Motor neuron (in vitro differentiated cells): ENCODE results near the gene SLC8A3. TPM values are rescaled to one million over a fixed set of nuclear protein-coding genes. Genes with fewer than 3 reads are reported as not detected.
A peak's percentile ranks its signal among the peaks of the same experiment; 100 is the strongest.

Source experiments
- ATAC-seq, 8 experiments: fragments of 200-7000 bp; cut with Tn5 transposase; replicated peaks in 6 of 8; 2 replicates each; pipeline ENCODE4 v1.8.0; 2021; ENCODE audit warnings: mild to moderate bottlenecking in 8 of 8, moderate library complexity in 8 of 8
- H3K27ac ChIP-seq, 2 donors: fragments of 250-450 bp; sonication (Bioruptor Pico); 2 replicates each; pipeline ENCODE4 v1.9.0; 2021; ENCODE audit warnings: antibody characterized with exemption in 2 of 2, mild to moderate bottlenecking in 2 of 2, moderate library complexity in 1 of 2
- H3K4me1 ChIP-seq, 2 donors: fragments of 250-450 bp; sonication (Bioruptor Pico); replicated peaks in 1 of 2; 2 replicates each; pipeline ENCODE4 v1.6.1; 2021; ENCODE audit warnings: antibody characterized with exemption in 2 of 2, mild to moderate bottlenecking in 2 of 2, moderate library complexity in 1 of 2
- H3K4me3 ChIP-seq, 5 donors: fragments of 250-450 bp; sonication (Bioruptor Pico); 2 replicates each; pipeline ENCODE4 v1.9.0; 2021; ENCODE audit warnings: antibody characterized with exemption in 5 of 5, mild to moderate bottlenecking in 5 of 5, moderate library complexity in 4 of 5
- WGBS, 10 experiments: fragments of 450-650 bp; shearing (Covaris generic); methylation state at CpG; one replicate each; pipeline ENCODE4 v1.0.0; 2022; 5-methylcytosine and 5-hydroxymethylcytosine counted together
- in situ Hi-C, 9 experiments: fragments of 400-800 bp; cut with MboI; loops; one replicate each; pipeline ENCODE4 v1.15.0; 2021; ENCODE audit warnings: low sequenced_read_pairs in 9 of 9, low pct_unique_long_range_greater_than_20kb in 2 of 9; ENCODE audit not compliant: unreplicated experiment in 9 of 9
- total RNA-seq, 8 experiments: library from RNA; unstranded; fragments of 300-600 nt; gene quantifications; 2 replicates each; pipeline versions ENCODE4 v1.2.3 to v1.2.4, GENCODE V29; 2022

Gene SLC8A3
- total RNA-seq, 8 experiments from 2014 or later: 0.15 to 3.1 (median 1.7) TPM

GRCh38 chr14:70073924-70074566 lies 114.7 kb downstream of the SLC8A3 start:
- peak in 6 of 8 experiments; percentile 47 to 97 (median 72) for ATAC-seq
- in situ Hi-C loops: no loop called here
- WGBS, 10 experiments: 10 to 58% (median 53%) methylated on average over 2 to 3 of the region's 3 CpGs; no CpG with 5 or more reads in 6 of the 10 experiments
- Histone ChIP-seq H3K4me1 (no peaks in the 10 kb centered on the region), H3K4me3 (no peak overlapping the region), H3K27ac (no peak overlapping the region)

DNA sequence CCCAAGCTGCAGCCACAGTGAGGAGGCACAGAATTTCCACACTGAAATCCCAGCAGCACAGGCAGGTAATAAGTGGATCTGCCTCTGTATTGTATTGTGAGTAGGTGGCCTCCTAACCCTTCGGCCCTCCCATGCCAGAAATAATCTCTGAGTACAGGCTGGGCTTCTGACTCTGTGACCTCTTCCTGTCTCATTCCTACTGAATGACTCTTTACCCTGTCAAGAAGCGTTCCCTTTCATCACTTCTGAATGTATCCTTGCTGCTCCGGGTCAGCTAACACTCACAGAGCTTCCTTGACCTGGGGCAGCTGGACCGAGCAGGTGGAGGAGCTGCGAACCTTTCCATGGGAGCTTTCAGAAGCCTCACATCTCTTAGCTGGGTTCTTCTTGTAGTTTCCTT lies 119.6 kb downstream of the SLC8A3 start:
- WGBS, 10 experiments: 10 to 100% (median 75%) methylated on average over 1 to 5 of the region's 5 CpGs; no CpG with 5 or more reads in 3 of the 10 experiments
- ATAC-seq: no peak
- Histone ChIP-seq H3K4me1 (no peaks in the 10 kb centered on the region), H3K27ac (no peak overlapping the region), H3K4me3 (no peak overlapping the region)
- in situ Hi-C loops: no loop called here

- no peaks in the 10 kb centered on the region for H3K4me1 ChIP-seq
- ATAC-seq: no peak
- in situ Hi-C loops: no loop called here
- H3K27ac ChIP-seq: no peak overlapping the region
- no peak overlapping the region for H3K4me3 ChIP-seq
- 0 to 92% (median 60%) methylated on average over 2 to 5 of the region's 5 CpGs; no CpG with 5 or more reads in 3 of the 10 experiments for WGBS, 10 experiments
Observed at GRCh38 chr14:70067810-70068209, 120.9 kb downstream of the SLC8A3 start.

DNA sequence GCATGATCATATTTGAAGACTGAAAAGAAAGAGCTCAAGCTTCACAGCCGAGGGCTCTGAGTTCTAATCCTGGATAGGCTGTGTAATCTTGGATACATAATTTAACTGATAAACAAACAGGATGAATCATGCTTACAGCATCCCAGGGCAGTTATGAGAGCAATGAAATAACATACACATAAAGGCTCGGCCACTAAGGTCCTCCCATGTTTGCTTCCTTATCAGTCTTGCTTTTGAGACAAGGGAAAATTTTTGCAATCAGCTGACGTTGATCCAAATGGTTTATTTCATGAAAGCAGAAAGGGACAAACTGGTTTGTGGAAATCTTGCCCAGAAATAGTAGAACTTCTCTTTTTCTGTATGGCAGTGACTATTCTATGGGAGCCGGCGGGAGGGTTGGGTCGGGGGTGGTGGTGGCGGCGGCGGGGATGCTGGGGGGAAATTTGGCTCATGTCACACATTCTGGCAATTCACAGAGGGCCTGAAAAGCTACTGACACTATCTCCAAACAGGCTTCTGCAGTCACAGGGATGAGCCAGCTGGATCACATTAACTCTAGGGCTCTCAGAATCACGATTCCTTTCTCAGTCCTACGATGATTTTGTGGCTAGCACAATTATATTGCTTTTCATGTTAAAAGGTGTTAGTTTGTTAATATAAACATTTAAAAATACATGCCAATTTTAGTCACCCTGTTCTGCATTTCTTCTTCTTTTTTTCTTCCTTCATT lies 124.5 kb downstream of the SLC8A3 start:
- Histone ChIP-seq H3K4me1 (no peaks in the 10 kb centered on the region), H3K27ac (no peak overlapping the region), H3K4me3 (no peak overlapping the region)
- in situ Hi-C loops: no loop called here
- WGBS, 10 experiments: 0 to 85% (median 67%) methylated on average over 1 to 6 of the region's 11 CpGs; no CpG with 5 or more reads in 1 of the 10 experiments
- ATAC-seq: peak in 1 of 8 experiments; percentile 25

DNA sequence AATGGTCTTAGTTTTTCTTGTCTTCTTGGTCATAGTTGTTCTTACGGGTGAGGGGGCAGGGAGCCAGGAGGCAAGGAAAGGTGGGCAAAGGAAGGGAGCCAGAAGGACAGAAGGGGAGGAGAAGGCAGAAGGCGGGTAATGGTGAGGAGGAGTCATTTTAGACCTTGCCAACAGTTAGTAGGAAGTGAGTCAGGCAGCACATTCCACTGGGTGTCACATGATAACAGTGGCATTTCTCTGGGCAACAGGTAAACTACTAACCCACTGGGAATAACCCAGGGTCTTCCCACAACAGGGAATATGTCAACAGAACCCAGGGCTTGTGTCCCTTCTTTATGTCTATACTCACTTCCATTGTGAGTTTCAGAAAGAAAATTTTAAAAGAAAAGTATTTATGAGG lies 127.6 kb downstream of the SLC8A3 start:
- Histone ChIP-seq H3K27ac (no peak overlapping the region), H3K4me3 (no peak overlapping the region), H3K4me1 (peaks cover 0 to 6% of the 10 kb centered on the region in 2 donors)
- ATAC-seq: no peak
- in situ Hi-C loops: no loop called here
- 0 to 100% (median 66%) methylated on average over 1 to 2 of the region's 2 CpGs; no CpG with 5 or more reads in 2 of the 10 experiments for WGBS, 10 experiments

GRCh38 chr14:70059545-70059944 lies 129.2 kb downstream of the SLC8A3 start:
- Histone ChIP-seq H3K27ac (no peak overlapping the region), H3K4me1 (peaks cover 0 to 6% of the 10 kb centered on the region in 2 donors), H3K4me3 (no peak overlapping the region)
- no peak for ATAC-seq
- in situ Hi-C loops: no loop called here
- WGBS, 10 experiments: 0 to 86% (median 80%) methylated on average over 1 of the region's 2 CpGs; no CpG with 5 or more reads in 5 of the 10 experiments

- in situ Hi-C loops: no loop called here
- Histone ChIP-seq H3K4me3 (no peak overlapping the region), H3K4me1 (peaks cover 0 to 6% of the 10 kb centered on the region in 2 donors), H3K27ac (no peak overlapping the region)
- WGBS, 10 experiments: 0 to 90% (median 33%) methylated on average over 1 to 5 of the region's 5 CpGs; no CpG with 5 or more reads in 4 of the 10 experiments
- no peak for ATAC-seq
Observed at GRCh38 chr14:70057519-70058136, 131.1 kb downstream of the SLC8A3 start.

DNA sequence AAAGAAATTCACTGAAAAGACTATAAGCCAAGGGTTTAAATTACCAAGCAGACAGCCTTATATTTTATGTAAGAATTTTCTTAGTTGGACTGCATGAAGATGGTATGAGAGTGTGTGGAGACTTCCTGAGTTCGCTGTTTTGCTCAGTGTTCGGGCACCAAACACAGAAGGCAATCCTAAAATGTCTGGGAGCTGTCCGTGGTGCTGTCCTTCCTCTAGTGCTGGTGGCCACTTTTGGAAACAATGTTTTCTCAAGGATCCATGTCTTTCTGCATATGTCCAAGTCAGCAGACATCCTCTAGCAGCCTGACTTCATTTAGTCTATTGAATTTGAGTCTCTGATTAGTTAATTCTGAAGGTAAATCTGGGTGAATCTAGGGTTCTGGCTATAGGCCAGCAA lies 135.8 kb downstream of the SLC8A3 start:
- peak in 3 of 8 experiments; percentile 25 to 43 (median 37) for ATAC-seq
- 0 to 40% (median 25%) methylated on average over 1 to 3 of the region's 3 CpGs; no CpG with 5 or more reads in 1 of the 10 experiments for WGBS, 10 experiments
- in situ Hi-C loops: no loop called here
- Histone ChIP-seq H3K4me3 (no peak overlapping the region), H3K27ac (no peak overlapping the region), H3K4me1 (peaks cover 2 to 6% of the 10 kb centered on the region in 2 donors)

DNA sequence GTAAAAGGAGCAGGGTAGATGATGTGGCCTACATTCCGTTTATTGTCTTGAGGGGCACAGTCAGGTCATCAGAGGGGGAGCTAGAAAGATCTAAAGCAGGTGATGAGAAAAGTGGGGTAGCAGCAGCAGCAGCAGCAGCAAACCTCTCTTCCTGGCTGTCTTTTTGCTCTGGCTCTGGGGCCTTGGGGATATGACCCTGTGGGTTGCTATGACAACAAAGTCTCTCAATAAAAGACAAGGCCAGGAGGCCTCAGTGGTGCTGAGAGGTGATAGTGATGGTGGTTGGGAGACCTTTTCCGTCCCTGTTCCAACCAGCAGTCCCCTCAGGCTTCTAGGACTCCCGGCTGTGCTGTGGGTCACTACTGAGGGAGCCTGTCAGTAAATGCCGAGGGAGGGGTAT lies 138.6 kb downstream of the SLC8A3 start:
- no peak for ATAC-seq
- H3K4me3 ChIP-seq: no peak overlapping the region
- no peak overlapping the region for H3K27ac ChIP-seq
- 8 to 100% (median 51%) methylated on average over 1 to 4 of the region's 4 CpGs; no CpG with 5 or more reads in 2 of the 10 experiments for WGBS, 10 experiments
- in situ Hi-C loops: no loop called here
- H3K4me1 ChIP-seq: peaks cover 0 to 2% of the 10 kb centered on the region in 2 donors

DNA sequence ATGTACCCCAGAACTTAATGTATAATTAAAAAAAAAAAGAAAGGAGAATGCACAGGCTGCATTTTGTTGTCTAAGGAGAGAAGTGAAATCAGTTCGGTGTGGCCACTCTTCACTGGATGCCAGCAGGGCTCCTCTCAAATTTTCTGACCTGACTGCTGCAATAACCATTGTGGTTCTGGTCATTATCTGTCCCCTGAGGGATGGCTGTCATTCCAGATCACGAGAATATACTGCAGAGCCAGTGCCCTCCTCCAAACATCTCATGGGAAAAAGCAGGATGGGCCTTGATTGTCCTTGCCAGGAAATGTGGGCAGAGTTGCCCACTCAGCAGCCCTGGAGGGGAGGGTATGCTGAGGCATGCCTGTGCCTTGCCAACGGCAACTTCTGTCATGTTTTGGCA lies 139.1 kb downstream of the SLC8A3 start:
- Histone ChIP-seq H3K4me1 (peaks cover 0 to 2% of the 10 kb centered on the region in 2 donors), H3K27ac (no peak overlapping the region), H3K4me3 (no peak overlapping the region)
- in situ Hi-C loops: loop anchor here in 5 of 9 experiments (10.0 to 25.0 kb wide), 3 partner anchors 212 to 275 kb away; no protein-coding TSS in a partner anchor
- 0 to 100% (median 72%) methylated on average over 1 to 3 of the region's 3 CpGs; no CpG with 5 or more reads in 4 of the 10 experiments for WGBS, 10 experiments
- no peak for ATAC-seq

DNA sequence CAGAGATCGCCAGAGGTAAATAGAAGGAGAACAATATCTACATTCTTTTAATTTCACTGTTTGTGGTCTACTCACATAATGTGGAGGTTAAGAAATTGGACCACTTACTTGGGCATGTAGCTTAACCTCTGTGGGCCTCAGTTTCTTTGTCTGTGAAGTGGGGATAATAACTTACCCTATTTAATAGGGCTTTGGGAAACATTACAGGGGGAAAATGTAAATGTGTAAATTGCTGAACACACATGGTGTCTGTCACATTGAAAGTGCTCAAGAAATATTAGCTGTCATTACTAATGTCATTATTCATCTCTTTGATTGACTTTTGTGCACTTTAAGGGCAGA lies 140.5 kb downstream of the SLC8A3 start:
- ATAC-seq: no peak
- in situ Hi-C loops: loop anchor here in 5 of 9 experiments (10.0 to 25.0 kb wide), 3 partner anchors 211 to 277 kb away; no protein-coding TSS in a partner anchor
- Histone ChIP-seq H3K4me3 (no peak overlapping the region), H3K4me1 (peaks cover 0 to 2% of the 10 kb centered on the region in 2 donors), H3K27ac (no peak overlapping the region)
- WGBS, 10 experiments: 0 to 83% (median 50%) methylated on average over 1 of the region's 1 CpG; no CpG with 5 or more reads in 3 of the 10 experiments

DNA sequence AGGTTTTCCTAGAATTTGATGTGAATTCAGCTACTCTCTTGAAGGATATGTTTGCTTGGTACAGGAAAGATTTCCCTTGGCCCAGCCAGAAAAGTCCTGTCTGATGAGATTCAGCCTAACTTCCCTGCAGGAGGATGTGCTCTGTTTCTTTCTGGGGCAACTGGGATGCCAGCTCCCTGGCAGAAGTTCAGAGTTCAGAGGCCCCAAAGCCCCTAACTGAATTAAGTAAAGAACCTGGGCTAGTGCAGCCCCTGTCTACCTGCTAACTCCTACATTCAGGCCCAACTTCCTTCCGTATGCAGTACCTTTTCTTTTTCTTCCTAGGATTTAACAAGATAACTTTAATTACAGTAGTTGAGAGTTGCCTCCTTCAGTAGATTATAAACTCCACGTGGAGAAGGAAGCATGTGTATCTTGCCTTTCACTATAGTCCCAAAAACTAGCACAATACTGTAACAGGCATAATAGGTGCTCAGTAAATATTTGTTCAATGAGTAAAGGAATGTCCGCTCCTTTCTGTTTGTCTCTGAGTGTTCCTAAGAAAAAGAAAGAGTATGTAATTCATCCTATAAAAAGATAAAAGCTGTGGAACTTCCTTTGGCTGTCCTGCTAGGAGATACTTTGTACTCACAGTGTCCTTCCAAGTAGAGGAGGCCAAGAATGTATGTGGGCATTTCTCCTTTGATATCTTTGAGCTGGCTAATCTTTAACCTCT lies 141.0 kb downstream of the SLC8A3 start:
- Histone ChIP-seq H3K4me1 (peaks cover 0 to 2% of the 10 kb centered on the region in 2 donors), H3K4me3 (no peak overlapping the region), H3K27ac (no peak overlapping the region)
- no peak for ATAC-seq
- in situ Hi-C loops: loop anchor here in 5 of 9 experiments (10.0 to 25.0 kb wide), 3 partner anchors 210 to 277 kb away; no protein-coding TSS in a partner anchor
- 9 to 80% (median 56%) methylated on average over 1 to 3 of the region's 3 CpGs; no CpG with 5 or more reads in 1 of the 10 experiments for WGBS, 10 experiments
